Tibial nerve (tissue), 4 donors: ENCODE results near the gene SDR42E2.

Experiments
- CTCF ChIP-seq, 5 experiments: fragments of 200-600 bp in 3 of 5; fragments of 450-650 bp in 2 of 5; sonication (generic) in 3 of 5; IDR thresholded peaks; one replicate each; pipeline ENCODE4 v1.5.1; 2016 to 2019; ENCODE audit warnings: antibody characterized with exemption in 5 of 5, mild to moderate bottlenecking in 3 of 5, moderate library complexity in 2 of 5
- EP300 ChIP-seq, 2 donors: sonication (generic); formaldehyde crosslinking; IDR thresholded peaks; one replicate each; pipeline ENCODE4 v1.6.1; 2017; ENCODE audit warnings: antibody characterized with exemption in 2 of 2, mild to moderate bottlenecking in 1 of 2
- POLR2A ChIP-seq, 2 donors: fragments of 450-650 bp; IDR thresholded peaks; one replicate each; pipeline ENCODE4 v1.6.1; 2017; ENCODE audit warnings: antibody characterized with exemption in 2 of 2, mild to moderate bottlenecking in 2 of 2, moderate library complexity in 2 of 2

DNA sequence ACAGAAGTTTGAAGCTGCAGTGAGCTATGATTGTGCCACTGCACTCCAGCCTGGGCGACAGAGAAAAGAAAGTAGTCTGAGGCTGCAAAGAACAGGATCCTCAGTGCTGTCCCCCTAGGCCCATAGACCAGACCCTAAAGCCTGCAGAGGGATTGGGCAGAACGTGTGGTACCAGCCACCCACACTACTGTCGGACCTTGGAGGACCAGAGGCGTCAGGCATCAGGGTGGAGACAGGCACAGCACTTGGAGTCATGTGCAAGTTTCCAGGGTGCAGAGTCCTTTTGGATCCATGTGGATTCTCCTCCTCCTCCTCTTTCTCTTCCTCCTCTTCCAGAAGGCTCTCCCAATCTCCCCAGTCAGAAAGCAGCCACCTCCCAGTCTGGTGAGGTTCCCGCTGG is 2.2 kb downstream of the SDR42E2 start:
- TF ChIP-seq CTCF (IDR thresholded peaks at IDR 0.05) (no peak), POLR2A (IDR thresholded peaks at IDR 0.05) (no peak), EP300 (IDR thresholded peaks at IDR 0.05) (no peak)
